ENCODE measurements around the gene WDR54.

The WDR54 gene

DNA sequence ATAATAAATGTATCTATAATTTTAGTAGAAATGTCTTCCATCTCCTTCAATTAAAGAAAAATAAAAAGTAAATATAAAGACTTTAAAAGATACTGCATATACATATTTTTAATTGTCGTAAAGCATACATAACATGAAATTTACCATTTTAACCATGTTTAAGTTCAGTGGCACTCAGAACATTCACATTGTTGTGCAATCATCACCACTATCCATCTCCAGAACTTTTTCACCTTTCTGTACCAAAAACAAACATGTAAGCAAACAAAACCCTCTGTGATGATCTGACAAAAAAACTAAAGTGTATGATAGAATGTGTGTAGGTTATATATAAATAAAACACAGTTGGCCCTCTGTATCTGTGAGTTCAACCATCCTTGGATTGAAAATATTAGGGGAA lies 28.0 kb upstream of the WDR54 start (continued):
- TF ChIP-seq, protein P1, sequence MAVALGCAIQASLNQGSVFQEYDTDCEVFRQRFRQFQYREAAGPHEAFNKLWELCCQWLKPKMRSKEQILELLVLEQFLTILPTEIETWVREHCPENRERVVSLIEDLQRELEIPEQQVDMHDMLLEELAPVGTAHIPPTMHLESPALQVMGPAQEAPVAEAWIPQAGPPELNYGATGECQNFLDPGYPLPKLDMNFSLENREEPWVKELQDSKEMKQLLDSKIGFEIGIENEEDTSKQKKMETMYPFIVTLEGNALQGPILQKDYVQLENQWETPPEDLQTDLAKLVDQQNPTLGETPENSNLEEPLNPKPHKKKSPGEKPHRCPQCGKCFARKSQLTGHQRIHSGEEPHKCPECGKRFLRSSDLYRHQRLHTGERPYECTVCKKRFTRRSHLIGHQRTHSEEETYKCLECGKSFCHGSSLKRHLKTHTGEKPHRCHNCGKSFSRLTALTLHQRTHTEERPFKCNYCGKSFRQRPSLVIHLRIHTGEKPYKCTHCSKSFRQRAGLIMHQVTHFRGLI (tag by site-specific recombination; IDR thresholded peaks at IDR 0.05) = no peak
- TF ChIP-seq ZNF571 (tag by site-specific recombination; IDR thresholded peaks at IDR 0.05) = no peak
- TF ChIP-seq FEZF1 (tag by site-specific recombination; IDR thresholded peaks at IDR 0.05) = no peak
- TF ChIP-seq SP7 (tag by site-specific recombination; IDR thresholded peaks at IDR 0.05) = no peak
- TF ChIP-seq, protein P2, sequence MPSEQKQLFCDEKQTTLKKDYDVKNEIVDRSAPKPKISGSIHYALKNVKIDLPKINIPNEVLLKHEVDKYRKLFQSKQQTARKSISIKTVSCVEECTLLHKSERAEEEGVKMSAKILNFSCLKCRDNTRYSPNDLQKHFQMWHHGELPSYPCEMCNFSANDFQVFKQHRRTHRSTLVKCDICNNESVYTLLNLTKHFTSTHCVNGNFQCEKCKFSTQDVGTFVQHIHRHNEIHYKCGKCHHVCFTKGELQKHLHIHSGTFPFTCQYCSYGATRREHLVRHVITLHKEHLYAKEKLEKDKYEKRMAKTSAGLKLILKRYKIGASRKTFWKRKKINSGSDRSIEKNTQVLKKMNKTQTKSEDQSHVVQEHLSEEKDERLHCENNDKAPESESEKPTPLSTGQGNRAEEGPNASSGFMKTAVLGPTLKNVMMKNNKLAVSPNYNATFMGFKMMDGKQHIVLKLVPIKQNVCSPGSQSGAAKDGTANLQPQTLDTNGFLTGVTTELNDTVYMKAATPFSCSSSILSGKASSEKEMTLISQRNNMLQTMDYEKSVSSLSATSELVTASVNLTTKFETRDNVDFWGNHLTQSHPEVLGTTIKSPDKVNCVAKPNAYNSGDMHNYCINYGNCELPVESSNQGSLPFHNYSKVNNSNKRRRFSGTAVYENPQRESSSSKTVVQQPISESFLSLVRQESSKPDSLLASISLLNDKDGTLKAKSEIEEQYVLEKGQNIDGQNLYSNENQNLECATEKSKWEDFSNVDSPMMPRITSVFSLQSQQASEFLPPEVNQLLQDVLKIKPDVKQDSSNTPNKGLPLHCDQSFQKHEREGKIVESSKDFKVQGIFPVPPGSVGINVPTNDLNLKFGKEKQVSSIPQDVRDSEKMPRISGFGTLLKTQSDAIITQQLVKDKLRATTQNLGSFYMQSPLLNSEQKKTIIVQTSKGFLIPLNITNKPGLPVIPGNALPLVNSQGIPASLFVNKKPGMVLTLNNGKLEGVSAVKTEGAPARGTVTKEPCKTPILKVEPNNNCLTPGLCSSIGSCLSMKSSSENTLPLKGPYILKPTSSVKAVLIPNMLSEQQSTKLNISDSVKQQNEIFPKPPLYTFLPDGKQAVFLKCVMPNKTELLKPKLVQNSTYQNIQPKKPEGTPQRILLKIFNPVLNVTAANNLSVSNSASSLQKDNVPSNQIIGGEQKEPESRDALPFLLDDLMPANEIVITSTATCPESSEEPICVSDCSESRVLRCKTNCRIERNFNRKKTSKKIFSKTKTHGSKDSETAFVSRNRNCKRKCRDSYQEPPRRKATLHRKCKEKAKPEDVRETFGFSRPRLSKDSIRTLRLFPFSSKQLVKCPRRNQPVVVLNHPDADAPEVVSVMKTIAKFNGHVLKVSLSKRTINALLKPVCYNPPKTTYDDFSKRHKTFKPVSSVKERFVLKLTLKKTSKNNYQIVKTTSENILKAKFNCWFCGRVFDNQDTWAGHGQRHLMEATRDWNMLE (tag by site-specific recombination; conservative IDR thresholded peaks at IDR 0.05; ENCODE audit: low read depth) = no peak
- TF ChIP-seq, protein P3, sequence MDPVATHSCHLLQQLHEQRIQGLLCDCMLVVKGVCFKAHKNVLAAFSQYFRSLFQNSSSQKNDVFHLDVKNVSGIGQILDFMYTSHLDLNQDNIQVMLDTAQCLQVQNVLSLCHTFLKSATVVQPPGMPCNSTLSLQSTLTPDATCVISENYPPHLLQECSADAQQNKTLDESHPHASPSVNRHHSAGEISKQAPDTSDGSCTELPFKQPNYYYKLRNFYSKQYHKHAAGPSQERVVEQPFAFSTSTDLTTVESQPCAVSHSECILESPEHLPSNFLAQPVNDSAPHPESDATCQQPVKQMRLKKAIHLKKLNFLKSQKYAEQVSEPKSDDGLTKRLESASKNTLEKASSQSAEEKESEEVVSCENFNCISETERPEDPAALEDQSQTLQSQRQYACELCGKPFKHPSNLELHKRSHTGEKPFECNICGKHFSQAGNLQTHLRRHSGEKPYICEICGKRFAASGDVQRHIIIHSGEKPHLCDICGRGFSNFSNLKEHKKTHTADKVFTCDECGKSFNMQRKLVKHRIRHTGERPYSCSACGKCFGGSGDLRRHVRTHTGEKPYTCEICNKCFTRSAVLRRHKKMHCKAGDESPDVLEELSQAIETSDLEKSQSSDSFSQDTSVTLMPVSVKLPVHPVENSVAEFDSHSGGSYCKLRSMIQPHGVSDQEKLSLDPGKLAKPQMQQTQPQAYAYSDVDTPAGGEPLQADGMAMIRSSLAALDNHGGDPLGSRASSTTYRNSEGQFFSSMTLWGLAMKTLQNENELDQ (tag by site-specific recombination; IDR thresholded peaks at IDR 0.05; ENCODE audit: low read depth) = no peak
- no peak for TF ChIP-seq ZNF140 (tag by site-specific recombination; IDR thresholded peaks at IDR 0.05)
- TF ChIP-seq ZEB2 (tag by site-specific recombination; IDR thresholded peaks at IDR 0.05) = no peak
- no peak for TF ChIP-seq IKZF3 (tag by site-specific recombination; IDR thresholded peaks at IDR 0.05)
- TF ChIP-seq ZNF560 (tag by site-specific recombination; IDR thresholded peaks at IDR 0.05; ENCODE audit: borderline replicate concordance) = no peak
- no peak for TF ChIP-seq ZNF266 (tag by site-specific recombination; IDR thresholded peaks at IDR 0.05; ENCODE audit: low read depth)
- TF ChIP-seq GFI1B (tag by site-specific recombination; IDR thresholded peaks at IDR 0.05) = no peak
- TF ChIP-seq, protein P4, sequence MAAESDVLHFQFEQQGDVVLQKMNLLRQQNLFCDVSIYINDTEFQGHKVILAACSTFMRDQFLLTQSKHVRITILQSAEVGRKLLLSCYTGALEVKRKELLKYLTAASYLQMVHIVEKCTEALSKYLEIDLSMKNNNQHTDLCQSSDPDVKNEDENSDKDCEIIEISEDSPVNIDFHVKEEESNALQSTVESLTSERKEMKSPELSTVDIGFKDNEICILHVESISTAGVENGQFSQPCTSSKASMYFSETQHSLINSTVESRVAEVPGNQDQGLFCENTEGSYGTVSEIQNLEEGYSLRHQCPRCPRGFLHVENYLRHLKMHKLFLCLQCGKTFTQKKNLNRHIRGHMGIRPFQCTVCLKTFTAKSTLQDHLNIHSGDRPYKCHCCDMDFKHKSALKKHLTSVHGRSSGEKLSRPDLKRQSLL (tag by site-specific recombination; IDR thresholded peaks at IDR 0.05) = no peak

DNA sequence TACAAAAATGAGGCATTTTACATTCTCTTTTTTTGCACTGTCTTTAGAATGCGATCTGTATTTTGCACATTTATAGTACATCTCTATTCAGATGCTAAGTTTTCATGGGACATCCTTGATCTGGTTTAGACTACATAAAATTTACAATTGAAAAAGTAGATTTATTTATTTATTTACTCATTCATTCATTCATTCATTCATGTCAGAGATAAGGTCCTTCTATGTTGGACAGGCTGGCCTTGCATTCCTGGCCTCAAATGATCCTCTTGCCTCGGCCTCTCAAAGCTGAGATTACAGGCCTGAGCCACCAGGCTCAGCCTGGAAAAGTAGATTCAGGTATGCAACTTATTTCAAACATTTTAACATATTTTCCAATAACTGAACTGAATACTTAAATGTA lies 25.4 kb upstream of the WDR54 start:
- POLR2A ChIA-PET = no interaction called here
- CTCF ChIA-PET = interaction anchor here (0.7 to 3.0 kb wide), 4 partner anchors 19 to 388 kb away, joined by 3 to 8 read pairs (median 4); no protein-coding TSS in a partner anchor
- no peaks in the 10 kb centered on the region for H3K4me1 ChIP-seq (ENCODE audit: control insufficient read depth, insufficient read depth, low read length)
- H3K4me3 ChIP-seq (ENCODE audit: low read depth, low read length) = no peak overlapping the region
- TF ChIP-seq, protein P5, sequence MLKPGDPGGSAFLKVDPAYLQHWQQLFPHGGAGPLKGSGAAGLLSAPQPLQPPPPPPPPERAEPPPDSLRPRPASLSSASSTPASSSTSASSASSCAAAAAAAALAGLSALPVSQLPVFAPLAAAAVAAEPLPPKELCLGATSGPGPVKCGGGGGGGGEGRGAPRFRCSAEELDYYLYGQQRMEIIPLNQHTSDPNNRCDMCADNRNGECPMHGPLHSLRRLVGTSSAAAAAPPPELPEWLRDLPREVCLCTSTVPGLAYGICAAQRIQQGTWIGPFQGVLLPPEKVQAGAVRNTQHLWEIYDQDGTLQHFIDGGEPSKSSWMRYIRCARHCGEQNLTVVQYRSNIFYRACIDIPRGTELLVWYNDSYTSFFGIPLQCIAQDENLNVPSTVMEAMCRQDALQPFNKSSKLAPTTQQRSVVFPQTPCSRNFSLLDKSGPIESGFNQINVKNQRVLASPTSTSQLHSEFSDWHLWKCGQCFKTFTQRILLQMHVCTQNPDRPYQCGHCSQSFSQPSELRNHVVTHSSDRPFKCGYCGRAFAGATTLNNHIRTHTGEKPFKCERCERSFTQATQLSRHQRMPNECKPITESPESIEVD (tag by site-specific recombination; IDR thresholded peaks at IDR 0.05) = no peak
- TF ChIP-seq, protein P6, sequence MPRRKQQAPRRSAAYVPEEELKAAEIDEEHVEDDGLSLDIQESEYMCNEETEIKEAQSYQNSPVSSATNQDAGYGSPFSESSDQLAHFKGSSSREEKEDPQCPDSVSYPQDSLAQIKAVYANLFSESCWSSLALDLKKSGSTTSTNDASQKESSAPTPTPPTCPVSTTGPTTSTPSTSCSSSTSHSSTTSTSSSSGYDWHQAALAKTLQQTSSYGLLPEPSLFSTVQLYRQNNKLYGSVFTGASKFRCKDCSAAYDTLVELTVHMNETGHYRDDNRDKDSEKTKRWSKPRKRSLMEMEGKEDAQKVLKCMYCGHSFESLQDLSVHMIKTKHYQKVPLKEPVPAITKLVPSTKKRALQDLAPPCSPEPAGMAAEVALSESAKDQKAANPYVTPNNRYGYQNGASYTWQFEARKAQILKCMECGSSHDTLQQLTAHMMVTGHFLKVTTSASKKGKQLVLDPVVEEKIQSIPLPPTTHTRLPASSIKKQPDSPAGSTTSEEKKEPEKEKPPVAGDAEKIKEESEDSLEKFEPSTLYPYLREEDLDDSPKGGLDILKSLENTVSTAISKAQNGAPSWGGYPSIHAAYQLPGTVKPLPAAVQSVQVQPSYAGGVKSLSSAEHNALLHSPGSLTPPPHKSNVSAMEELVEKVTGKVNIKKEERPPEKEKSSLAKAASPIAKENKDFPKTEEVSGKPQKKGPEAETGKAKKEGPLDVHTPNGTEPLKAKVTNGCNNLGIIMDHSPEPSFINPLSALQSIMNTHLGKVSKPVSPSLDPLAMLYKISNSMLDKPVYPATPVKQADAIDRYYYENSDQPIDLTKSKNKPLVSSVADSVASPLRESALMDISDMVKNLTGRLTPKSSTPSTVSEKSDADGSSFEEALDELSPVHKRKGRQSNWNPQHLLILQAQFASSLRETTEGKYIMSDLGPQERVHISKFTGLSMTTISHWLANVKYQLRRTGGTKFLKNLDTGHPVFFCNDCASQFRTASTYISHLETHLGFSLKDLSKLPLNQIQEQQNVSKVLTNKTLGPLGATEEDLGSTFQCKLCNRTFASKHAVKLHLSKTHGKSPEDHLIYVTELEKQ (tag by site-specific recombination; IDR thresholded peaks at IDR 0.05; ENCODE audit: borderline replicate concordance) = no peak
- TF ChIP-seq YY2 (tag by site-specific recombination; IDR thresholded peaks at IDR 0.05) = no peak
- no peak for TF ChIP-seq ZNF701 (tag by site-specific recombination; IDR thresholded peaks at IDR 0.05)
- no peak for TF ChIP-seq ZBTB1 (tag by site-specific recombination; IDR thresholded peaks at IDR 0.05)
- no peak for TF ChIP-seq HOXC10 (CRISPR knock-in tag; IDR thresholded peaks at IDR 0.05)
- no peak for TF ChIP-seq ZNF324 (tag by site-specific recombination; IDR thresholded peaks at IDR 0.05)
- no peak for TF ChIP-seq SALL2 (tag by site-specific recombination; IDR thresholded peaks at IDR 0.05; ENCODE audit: borderline replicate concordance)
- TF ChIP-seq ZNF558 (tag by site-specific recombination; IDR thresholded peaks at IDR 0.05) = no peak
- no peak for TF ChIP-seq ZXDB (tag by site-specific recombination; IDR thresholded peaks at IDR 0.05)
- no peak overlapping the region for H3K27ac ChIP-seq (ENCODE audit: extremely low read depth, low read depth, low read length)
- no peaks in the 10 kb centered on the region for H3K36me3 ChIP-seq (ENCODE audit: control insufficient read depth in 2 of 2, insufficient read depth in 1 of 2, low read length in 2 of 2)
- no peaks in the 10 kb centered on the region for H3K9me3 ChIP-seq (ENCODE audit: control insufficient read depth, insufficient read depth, low read depth, low read length)
